Neuronal stem cell (in vitro differentiated cells): ENCODE results near the gene TPPP3.
A peak's percentile ranks its signal among the peaks of the same experiment; 100 is the strongest.

Source experiments
- DNase-seq: peaks from one replicate; pipeline ENCODE4 v3.0.0-alpha.2; 2013; ENCODE audit warnings: low spot score
- H2AFZ ChIP-seq: one replicate; pipeline ENCODE4 v1.6.1; 2013; ENCODE audit warnings: mild to moderate bottlenecking, low read length, inconsistent platforms
- H2AK5ac ChIP-seq: 2 replicates; pipeline ENCODE4 v1.6.1; 2013; ENCODE audit warnings: low read depth, mild to moderate bottlenecking, inconsistent platforms, low read length, moderate library complexity, mixed read lengths
- H2BK120ac ChIP-seq: 2 replicates; pipeline ENCODE4 v1.6.1; 2013; ENCODE audit warnings: low read depth, mild to moderate bottlenecking, inconsistent platforms, low read length, moderate library complexity, mixed read lengths
- H2BK12ac ChIP-seq: one replicate; pipeline ENCODE4 v1.6.1; 2013; ENCODE audit warnings: low read length, inconsistent platforms
- H2BK15ac ChIP-seq: 2 replicates; pipeline ENCODE4 v1.6.1; 2013; ENCODE audit warnings: mild to moderate bottlenecking, low read length, inconsistent platforms, mixed read lengths
- H2BK5ac ChIP-seq: one replicate; pipeline ENCODE4 v1.6.1; 2013; ENCODE audit warnings: inconsistent platforms, mild to moderate bottlenecking, low read length, moderate library complexity
- H3K14ac ChIP-seq: one replicate; pipeline ENCODE4 v1.6.1; 2013; ENCODE audit warnings: low read length, inconsistent platforms
- H3K18ac ChIP-seq: 2 replicates; pipeline ENCODE4 v1.6.1; 2013; ENCODE audit warnings: low read length, inconsistent platforms
- H3K23ac ChIP-seq: 2 replicates; pipeline ENCODE4 v1.6.1; 2013; ENCODE audit warnings: low read depth, mild to moderate bottlenecking, mixed read lengths, low read length, inconsistent platforms; ENCODE audit not compliant: poor library complexity
- H3K27ac ChIP-seq: replicated peaks from 3 replicates; pipeline ENCODE4 v1.5.1; 2013; ENCODE audit warnings: low read length, inconsistent platforms
- H3K27me3 ChIP-seq, 3 experiments: 2 replicates each; pipeline ENCODE4 v1.6.1; 2013; ENCODE audit warnings: low read length in 3 of 3, mild to moderate bottlenecking in 2 of 3, inconsistent platforms in 1 of 3, low read depth in 1 of 3, mixed read lengths in 1 of 3, moderate library complexity in 1 of 3; ENCODE audit not compliant: control insufficient read depth in 3 of 3, insufficient read depth in 3 of 3
- H3K36me3 ChIP-seq, 2 donors: replicated peaks in 1 of 2; 2 replicates each; pipeline ENCODE4 v1.6.1; 2013; ENCODE audit warnings: low read length in 2 of 2; ENCODE audit not compliant: control insufficient read depth in 2 of 2, insufficient read depth in 2 of 2
- H3K4ac ChIP-seq: 2 replicates; pipeline ENCODE4 v1.6.1; 2013; ENCODE audit warnings: inconsistent platforms, mild to moderate bottlenecking, low read length, moderate library complexity
- H3K4me1 ChIP-seq, 2 donors: 1 replicate in 1 of 2; 2 replicates in 1 of 2; pipeline ENCODE4 v1.6.1; 2013; ENCODE audit warnings: low read length in 2 of 2, low read depth in 1 of 2; ENCODE audit not compliant: control insufficient read depth in 2 of 2, insufficient read depth in 1 of 2
- H3K4me2 ChIP-seq: one replicate; pipeline ENCODE4 v1.6.1; 2013; ENCODE audit warnings: mild to moderate bottlenecking, low read length, inconsistent platforms; ENCODE audit not compliant: insufficient read depth, poor library complexity, severe bottlenecking
- H3K4me3 ChIP-seq, 2 donors: 2 replicates each; pipeline ENCODE4 v1.5.1; 2013; ENCODE audit warnings: low read length in 2 of 2, mild to moderate bottlenecking in 2 of 2, inconsistent platforms in 1 of 2, moderate library complexity in 1 of 2
- H3K79me1 ChIP-seq: one replicate; pipeline ENCODE4 v1.6.1; 2013; ENCODE audit warnings: low read depth, mild to moderate bottlenecking, inconsistent platforms, low read length, moderate library complexity
- H3K9ac ChIP-seq: one replicate; pipeline ENCODE4 v1.6.1; 2013; ENCODE audit warnings: mild to moderate bottlenecking, low read depth, low read length, inconsistent platforms; ENCODE audit not compliant: poor library complexity
- H3K9me3 ChIP-seq, 2 donors: replicated peaks in 1 of 2; 2 replicates each; pipeline versions ENCODE3 to v1.6.1; 2013; ENCODE audit warnings: low read length in 2 of 2, mild to moderate bottlenecking in 2 of 2, inconsistent platforms in 1 of 2, low read depth in 1 of 2, mixed read lengths in 1 of 2, moderate library complexity in 1 of 2; ENCODE audit not compliant: control insufficient read depth in 2 of 2, insufficient read depth in 1 of 2
- H4K8ac ChIP-seq: one replicate; pipeline ENCODE4 v1.6.1; 2013; ENCODE audit warnings: low read depth, mild to moderate bottlenecking, inconsistent platforms, low read length, moderate library complexity
- H4K91ac ChIP-seq: one replicate; pipeline ENCODE4 v1.6.1; 2013; ENCODE audit warnings: low read length, low read depth, mild to moderate bottlenecking, inconsistent platforms; ENCODE audit not compliant: poor library complexity
- WGBS, 2 donors: extraction: QIAGEN DNeasy Blood & Tissue Kit; methylation state at CpG; one replicate each; pipeline ENCODE4 v1.1.7; 2013; ENCODE audit warnings: missing lambda C conversion rate in 2 of 2, mixed read lengths in 1 of 2; ENCODE audit not compliant: insufficient read length in 2 of 2, insufficient replicate concordance in 1 of 2; ENCODE audit errors: extremely low coverage in 2 of 2; 5-methylcytosine and 5-hydroxymethylcytosine counted together

The TPPP3 gene

DNA sequence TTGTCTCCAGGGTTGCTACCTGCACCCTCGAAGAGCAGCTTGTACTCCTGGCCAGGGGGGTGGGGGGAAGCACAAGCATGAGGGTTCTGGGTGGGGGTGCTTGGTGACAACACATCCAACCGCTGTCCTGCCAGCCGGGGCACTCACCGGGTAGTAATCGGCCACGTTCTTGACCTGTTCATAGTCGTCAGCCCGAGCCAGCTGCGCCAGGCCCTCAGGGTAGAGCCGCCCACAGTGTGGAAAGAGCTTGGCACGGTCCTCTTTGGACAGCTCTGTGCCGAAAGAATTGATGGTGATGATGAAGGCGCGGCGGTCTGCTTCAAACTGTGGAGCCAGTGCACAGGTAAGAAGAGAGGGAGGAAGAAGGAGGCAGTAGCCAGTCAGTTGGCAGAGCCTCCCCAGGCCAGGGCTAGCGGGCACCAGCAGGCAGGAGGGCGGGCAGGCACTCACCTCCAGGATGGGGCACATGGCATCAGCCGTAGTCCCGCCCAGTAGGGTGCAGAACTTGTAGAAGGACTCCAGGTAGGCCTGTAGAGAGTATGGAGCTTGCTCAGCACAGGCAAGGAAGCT lies 45.6 kb upstream of the TPPP3 start:
- no peak overlapping the region for H3K9ac ChIP-seq
- DNase-seq: no peak
- no peak overlapping the region for H3K4me2 ChIP-seq
- no peaks in the 10 kb centered on the region for H3K27me3 ChIP-seq
- no peak overlapping the region for H2BK5ac ChIP-seq
- H2AK5ac ChIP-seq: peak overlapping the region; percentile 28
- H3K27ac ChIP-seq: no peak overlapping the region
- no peak overlapping the region for H2BK120ac ChIP-seq
- no peak overlapping the region for H3K18ac ChIP-seq
- H2BK15ac ChIP-seq: no peak overlapping the region
- H3K79me1 ChIP-seq: no peaks in the 10 kb centered on the region
- peaks cover 17 to 43% of the 10 kb centered on the region in 2 donors for H3K36me3 ChIP-seq
- no CpG with 5 or more reads among the region's 19 CpGs for WGBS, 2 donors
- peak overlapping the region; percentile 31 for H3K23ac ChIP-seq
- no peak overlapping the region for H3K4ac ChIP-seq
- no peak overlapping the region for H4K8ac ChIP-seq
- H3K4me3 ChIP-seq: peak overlapping the region in 1 of 2 donors; percentile 45
- no peak overlapping the region for H4K91ac ChIP-seq
- H2BK12ac ChIP-seq: no peak overlapping the region
- H3K9me3 ChIP-seq: peaks cover 0 to 2% of the 10 kb centered on the region in 2 donors
- H3K4me1 ChIP-seq: peaks cover 0 to 10% of the 10 kb centered on the region in 2 donors
- H2AFZ ChIP-seq: no peak overlapping the region
- no peak overlapping the region for H3K14ac ChIP-seq

GRCh38 chr16:67438098-67438791 lies 44.9 kb upstream of the TPPP3 start:
- Histone ChIP-seq H2BK12ac (no peak overlapping the region), H2BK120ac (no peak overlapping the region), H2BK15ac (no peak overlapping the region), H3K4me2 (no peak overlapping the region), H3K79me1 (no peaks in the 10 kb centered on the region), H2AFZ (no peak overlapping the region), H2AK5ac (peak overlapping the region; percentile 63), H3K4me1 (peaks cover 0 to 10% of the 10 kb centered on the region in 2 donors), H3K18ac (no peak overlapping the region), H3K4me3 (no peak overlapping the region), H3K23ac (peak overlapping the region; percentile 12), H3K27me3 (peaks cover 0 to under 1% (median 0%) of the 10 kb centered on the region in 3 experiments), H3K27ac (no peak overlapping the region), H3K36me3 (peaks cover 17 to 43% of the 10 kb centered on the region in 2 donors), H3K4ac (no peak overlapping the region), H3K9ac (no peak overlapping the region), H3K14ac (no peak overlapping the region), H4K91ac (no peak overlapping the region), H4K8ac (peak overlapping the region; percentile 52), H2BK5ac (peak overlapping the region; percentile 32), H3K9me3 (peaks cover 0 to 2% of the 10 kb centered on the region in 2 donors)
- WGBS, 2 donors: no CpG with 5 or more reads among the region's 20 CpGs
- DNase-seq: no peak

GRCh38 chr16:67437513-67437912 lies 44.2 kb upstream of the TPPP3 start:
- Histone ChIP-seq H2AFZ (no peak overlapping the region), H3K36me3 (peaks cover 17 to 38% of the 10 kb centered on the region in 2 donors), H2BK15ac (no peak overlapping the region), H2BK12ac (no peak overlapping the region), H2BK120ac (no peak overlapping the region), H3K27ac (no peak overlapping the region), H3K4me2 (no peak overlapping the region), H3K23ac (no peak overlapping the region), H3K14ac (no peak overlapping the region), H4K8ac (no peak overlapping the region), H3K9me3 (peaks cover 0 to 2% of the 10 kb centered on the region in 2 donors), H2AK5ac (no peak overlapping the region), H2BK5ac (no peak overlapping the region), H3K27me3 (peaks cover 0 to 4% (median 0%) of the 10 kb centered on the region in 3 experiments), H3K4me1 (peaks cover 3 to 11% of the 10 kb centered on the region in 2 donors), H3K79me1 (no peaks in the 10 kb centered on the region), H4K91ac (no peak overlapping the region), H3K18ac (no peak overlapping the region), H3K9ac (no peak overlapping the region), H3K4me3 (no peak overlapping the region), H3K4ac (no peak overlapping the region)
- no peak for DNase-seq
- no CpG with 5 or more reads among the region's 4 CpGs for WGBS, 2 donors

DNA sequence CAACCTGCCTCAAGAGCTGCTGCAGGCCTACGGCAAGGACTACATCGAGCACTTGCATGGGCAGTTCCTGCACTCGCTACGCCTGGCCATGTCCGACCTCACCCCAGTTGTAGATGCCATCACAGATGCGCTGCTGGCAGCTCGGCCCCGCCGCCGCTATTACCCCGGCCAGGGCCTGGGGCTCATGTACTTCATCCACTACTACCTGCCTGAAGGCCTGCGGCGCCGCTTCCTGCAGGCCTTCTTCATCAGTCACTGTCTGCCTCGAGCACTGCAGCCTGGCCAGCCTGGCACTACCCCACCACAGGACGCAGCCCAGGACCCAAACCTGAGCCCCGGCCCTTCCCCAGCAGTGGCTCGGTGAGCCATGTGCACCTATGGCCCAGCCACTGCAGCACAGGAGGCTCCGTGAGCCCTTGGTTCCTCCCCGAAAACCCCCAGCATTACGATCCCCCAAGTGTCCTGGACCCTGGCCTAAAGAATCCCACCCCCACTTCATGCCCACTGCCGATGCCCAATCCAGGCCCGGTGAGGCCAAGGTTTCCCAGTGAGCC lies 43.4 kb upstream of the TPPP3 start:
- Histone ChIP-seq H3K4ac (no peak overlapping the region), H3K9me3 (peaks cover 0 to 2% of the 10 kb centered on the region in 2 donors), H3K27me3 (peaks cover 0 to 10% (median under 1%) of the 10 kb centered on the region in 3 experiments), H3K4me1 (peaks cover 10 to 12% of the 10 kb centered on the region in 2 donors), H4K8ac (no peak overlapping the region), H3K18ac (no peak overlapping the region), H3K4me2 (no peak overlapping the region), H2AK5ac (peak overlapping the region; percentile 2), H2BK15ac (no peak overlapping the region), H3K9ac (peak overlapping the region; percentile 70), H2BK120ac (no peak overlapping the region), H2BK12ac (no peak overlapping the region), H3K36me3 (peaks cover 17 to 37% of the 10 kb centered on the region in 2 donors), H4K91ac (no peak overlapping the region), H3K4me3 (peak overlapping the region in 1 of 2 donors; percentile 59), H2AFZ (no peak overlapping the region), H3K14ac (peak overlapping the region; percentile 56), H3K79me1 (no peaks in the 10 kb centered on the region), H2BK5ac (no peak overlapping the region), H3K27ac (no peak overlapping the region), H3K23ac (peak overlapping the region; percentile 80)
- no CpG with 5 or more reads among the region's 23 CpGs for WGBS, 2 donors
- DNase-seq: no peak
